Uterus (tissue), 2 donors: ENCODE data around the gene RBP5.

Experiments used
- POLR2A ChIP-seq, 2 donors: fragments of 450-650 bp; IDR thresholded peaks; one replicate each; pipeline ENCODE4 v1.6.1; 2016; ENCODE audit warnings: antibody characterized with exemption in 2 of 2, mild to moderate bottlenecking in 1 of 2, moderate library complexity in 1 of 2
- TF ChIP-seq, protein P1 (sequence below), 4 experiments: fragments of 200-600 bp in 2 of 4; fragments of 450-650 bp in 2 of 4; sonication (generic) in 2 of 4; IDR thresholded peaks; one replicate each; pipeline ENCODE4 v1.5.1; 2016 to 2019; ENCODE audit warnings: antibody characterized with exemption in 4 of 4, mild to moderate bottlenecking in 2 of 4, moderate library complexity in 1 of 4

DNA sequence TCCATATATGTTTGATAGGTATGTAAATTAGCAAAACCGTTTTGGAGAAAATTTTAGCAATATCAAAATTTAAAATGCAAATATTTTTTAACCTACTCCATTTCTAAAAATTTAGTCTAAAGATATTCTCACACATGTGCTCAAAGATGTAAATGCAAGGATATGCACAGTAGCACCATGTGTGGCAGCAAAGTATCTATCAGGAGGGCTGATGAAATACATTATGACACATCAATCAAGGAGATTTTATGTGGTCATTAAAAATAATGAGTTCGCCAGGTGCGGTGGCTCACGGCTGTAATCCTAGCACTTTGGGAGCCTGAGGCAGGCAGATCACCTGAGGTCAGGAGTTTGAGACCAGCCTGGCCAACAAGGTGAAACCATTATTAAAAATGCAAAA, 28.4 kb downstream of the RBP5 start:
- TF ChIP-seq POLR2A (IDR thresholded peaks at IDR 0.05) = no peak
- TF ChIP-seq, protein P1, sequence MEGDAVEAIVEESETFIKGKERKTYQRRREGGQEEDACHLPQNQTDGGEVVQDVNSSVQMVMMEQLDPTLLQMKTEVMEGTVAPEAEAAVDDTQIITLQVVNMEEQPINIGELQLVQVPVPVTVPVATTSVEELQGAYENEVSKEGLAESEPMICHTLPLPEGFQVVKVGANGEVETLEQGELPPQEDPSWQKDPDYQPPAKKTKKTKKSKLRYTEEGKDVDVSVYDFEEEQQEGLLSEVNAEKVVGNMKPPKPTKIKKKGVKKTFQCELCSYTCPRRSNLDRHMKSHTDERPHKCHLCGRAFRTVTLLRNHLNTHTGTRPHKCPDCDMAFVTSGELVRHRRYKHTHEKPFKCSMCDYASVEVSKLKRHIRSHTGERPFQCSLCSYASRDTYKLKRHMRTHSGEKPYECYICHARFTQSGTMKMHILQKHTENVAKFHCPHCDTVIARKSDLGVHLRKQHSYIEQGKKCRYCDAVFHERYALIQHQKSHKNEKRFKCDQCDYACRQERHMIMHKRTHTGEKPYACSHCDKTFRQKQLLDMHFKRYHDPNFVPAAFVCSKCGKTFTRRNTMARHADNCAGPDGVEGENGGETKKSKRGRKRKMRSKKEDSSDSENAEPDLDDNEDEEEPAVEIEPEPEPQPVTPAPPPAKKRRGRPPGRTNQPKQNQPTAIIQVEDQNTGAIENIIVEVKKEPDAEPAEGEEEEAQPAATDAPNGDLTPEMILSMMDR (IDR thresholded peaks at IDR 0.05) = no peak
